Pancreas (tissue), 10 donors: ENCODE data around the gene CIAO2A. TPM values are rescaled to one million over a fixed set of nuclear protein-coding genes. Genes with fewer than 3 reads are reported as not detected.

ENCODE experiments used
- ATAC-seq, 4 donors: fragments of 200-7000 bp; cut with Tn5 transposase; one replicate each; pipeline versions ENCODE4 v1.8.0 to v1.9.1; 2020; ENCODE audit warnings: mild to moderate bottlenecking in 4 of 4, moderate library complexity in 4 of 4
- DNase-seq, 6 donors: peaks; one replicate each; pipeline ENCODE4 v3.0.0-alpha.2; 2020
- FAIRE-seq: peaks from 2 replicates; lab custom pipeline; 2012; peaks lifted over from hg19 to GRCh38; lab: Jason Lieb, UNC
- H3K27ac ChIP-seq, 4 donors: fragments of 200-600 bp; sonication (generic); 1 replicate in 3 of 4; 2 replicates in 1 of 4; pipeline versions ENCODE4 v1.5.0 to v1.8.0; 2020
- H3K27me3 ChIP-seq, 4 donors: fragments of 200-600 bp; one replicate each; pipeline ENCODE4 v1.8.0; 2021
- H3K36me3 ChIP-seq, 3 donors: fragments of 200-600 bp; sonication (generic) in 1 of 3; one replicate each; pipeline versions ENCODE4 v1.5.0 to v1.8.0; 2020 to 2021
- H3K4me1 ChIP-seq, 3 donors: fragments of 200-600 bp; one replicate each; pipeline ENCODE4 v1.8.0; 2021
- H3K4me3 ChIP-seq, 4 donors: fragments of 200-600 bp; sonication (generic) in 2 of 4; one replicate each; pipeline versions ENCODE4 v1.5.0 to v1.8.0; 2020 to 2021
- H3K9me3 ChIP-seq, 4 donors: fragments of 200-600 bp; one replicate each; pipeline ENCODE4 v1.8.0; 2021
- CTCF ChIP-seq, 4 donors: fragments of 200-600 bp; sonication (generic) in 3 of 4; IDR thresholded peaks; one replicate each; pipeline versions ENCODE4 v1.5.0 to v1.8.0; 2021; ENCODE audit warnings: antibody characterized with exemption in 4 of 4
- WGBS, 2 donors: extraction: QIAGEN DNeasy Blood & Tissue Kit; methylation state at CpG; one replicate each; pipeline ENCODE4 v1.1.7; 2013; 5-methylcytosine and 5-hydroxymethylcytosine counted together
- intact Hi-C, 3 donors: fragments of 100-400 bp; cut with DNase I; formaldehyde crosslinking; loops; one replicate each; pipeline versions ENCODE4 v1.11.1 to v1.14.2; 2022
- polyA plus RNA-seq, 2 donors: library from polyadenylated mRNA; stranded (reverse); fragments of 200-250 nt; gene quantifications; one replicate each; pipeline ENCODE4 v1.2.3, GENCODE V29; 2013
- total RNA-seq, 6 donors: library from RNA; stranded (reverse); fragmentation: NEBNext Ultra II Directional in 4 of 6; extraction: Animal tissue kit (Norgen Biotek cat#: 25700) in 4 of 6; gene quantifications; one replicate each; pipeline versions ENCODE4 v1.2.1 to v1.2.4, GENCODE V29; 2021 to 2023
- donor health status: healthy with polysubstance abuse.
- donor health status: DM: no; HTN: no; CAD: no; lungs with moderate emphysema.
- donor health status: DM: no; HTN: no; CAD: no.
- donor health status: control.
- donor health status: control.
- donor health status: Bipolar disorder and iron deficiency.
- donor health status: DM: yes; HTN: yes; CAD: no.
- donor health status: DM: no; HTN: no; CAD: no.
- donor health status: DM: no; HTN: no; CAD: no.
- donor health status: DM: yes; HTN: yes; CAD: no.

CIAO2A gene
- total and polyA plus RNA-seq, 8 donors, result 16.0 to 61.2 (median 31.6) TPM

DNA sequence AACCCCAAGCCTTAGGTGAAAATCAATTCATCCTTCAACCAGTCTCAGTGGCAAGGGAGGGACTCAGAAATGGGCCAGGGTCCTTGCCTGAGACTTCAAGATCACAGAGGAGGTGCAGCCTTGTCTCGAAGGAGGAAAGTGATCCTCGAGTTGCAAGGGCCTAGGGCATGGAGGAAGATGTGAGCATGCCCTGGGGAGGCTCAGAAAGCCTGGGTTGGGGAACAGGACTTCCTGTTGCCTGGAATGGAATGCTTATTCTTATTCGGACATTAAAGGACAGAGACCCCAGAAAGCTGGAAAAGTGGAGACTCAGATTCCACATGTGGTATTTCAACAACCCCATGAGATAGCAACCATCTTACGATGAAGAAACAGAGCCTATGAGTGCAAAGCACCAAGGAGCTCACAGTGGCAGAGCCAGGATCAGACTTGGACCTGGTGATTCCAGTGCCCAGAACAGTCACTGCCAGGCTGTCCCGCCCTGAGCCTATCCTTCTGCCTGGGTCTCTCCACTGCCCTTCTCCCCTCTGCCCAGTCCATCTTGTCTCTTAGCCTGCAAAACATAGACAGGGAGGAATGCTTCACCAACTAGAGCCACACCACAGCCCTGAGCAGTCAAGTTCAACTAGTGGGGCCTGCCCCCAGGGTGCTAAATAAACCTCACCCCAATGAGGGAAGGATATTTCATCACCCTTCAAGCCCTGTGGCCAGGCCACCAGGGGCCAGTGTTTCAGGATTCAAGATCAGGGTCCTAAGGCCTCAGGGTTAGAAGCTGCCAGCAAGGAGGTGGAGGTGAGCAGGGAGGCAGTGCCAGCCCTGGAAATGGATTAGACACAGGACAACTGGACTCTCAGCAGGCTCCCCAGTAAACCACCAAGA, 69.2 kb downstream of the CIAO2A start:
- no peak for DNase-seq
- H3K4me3 ChIP-seq, result no peak overlapping the region
- no peak for FAIRE-seq
- TF ChIP-seq CTCF (IDR thresholded peaks at IDR 0.05), result no peak
- intact Hi-C loops, result no loop called here
- no peak for ATAC-seq
- no peak overlapping the region for H3K27ac ChIP-seq
- H3K9me3 ChIP-seq, result no peaks in the 10 kb centered on the region
- H3K4me1 ChIP-seq, result peaks cover 9 to 11% (median 11%) of the 10 kb centered on the region in 3 donors
- 70 to 75% methylated on average over 5 of the region's 5 CpGs for WGBS, 2 donors
- no peaks in the 10 kb centered on the region for H3K36me3 ChIP-seq
- H3K27me3 ChIP-seq, result no peaks in the 10 kb centered on the region

GRCh38 chr15:64023220-64023619, 70.4 kb downstream of the CIAO2A start:
- no peak for TF ChIP-seq CTCF (IDR thresholded peaks at IDR 0.05)
- no peaks in the 10 kb centered on the region for H3K27me3 ChIP-seq
- ATAC-seq, result no peak
- H3K4me3 ChIP-seq, result no peak overlapping the region
- intact Hi-C loops, result no loop called here
- H3K4me1 ChIP-seq, result peaks cover 12 to 19% (median 14%) of the 10 kb centered on the region in 3 donors
- no peaks in the 10 kb centered on the region for H3K9me3 ChIP-seq
- WGBS, 2 donors, result 63 to 86% methylated on average over 1 of the region's 1 CpG
- no peak for DNase-seq
- no peaks in the 10 kb centered on the region for H3K36me3 ChIP-seq
- no peak for FAIRE-seq
- no peak overlapping the region for H3K27ac ChIP-seq

GRCh38 chr15:64022571-64022970, 71.1 kb downstream of the CIAO2A start:
- no peak overlapping the region for H3K4me3 ChIP-seq
- FAIRE-seq (no peak), DNase-seq (no peak), ATAC-seq (no peak)
- WGBS, 2 donors, result 96 to 98% methylated on average over 6 of the region's 6 CpGs
- H3K9me3 ChIP-seq, result no peaks in the 10 kb centered on the region
- no peak for TF ChIP-seq CTCF (IDR thresholded peaks at IDR 0.05)
- intact Hi-C loops, result no loop called here
- H3K27ac ChIP-seq, result no peak overlapping the region
- peaks cover 12 to 18% (median 14%) of the 10 kb centered on the region in 3 donors for H3K4me1 ChIP-seq
- no peaks in the 10 kb centered on the region for H3K36me3 ChIP-seq
- H3K27me3 ChIP-seq, result no peaks in the 10 kb centered on the region

Other genes with a start within 250 kb of the CIAO2A start
- gene DAPK2, start 47.4 kb downstream of the CIAO2A start, total RNA-seq, result 1 to 10 TPM; 2.1 to 8.0 (median 5.0) TPM
- gene DAPK2, start 47.4 kb downstream of the CIAO2A start, polyA plus RNA-seq, result 1 to 10 TPM; 4.9 to 6.0 TPM
- gene SNX1, start 2.1 kb upstream of the CIAO2A start, total RNA-seq, result 10 to 100 TPM; 41.3 to 82.4 (median 49.5) TPM
- 10 to 100 TPM; 32.9 to 36.6 TPM for gene SNX1, start 2.1 kb upstream of the CIAO2A start, polyA plus RNA-seq
- 1 to 10 TPM in 3 of 6 donors, under 1 TPM in 3; 0.51 to 3.5 (median 1.0) TPM for gene SNX22, start 57.9 kb upstream of the CIAO2A start, total RNA-seq
- gene SNX22, start 57.9 kb upstream of the CIAO2A start, polyA plus RNA-seq, result 1 to 10 TPM; 1.4 to 4.0 TPM
- gene PPIB, start 69.2 kb upstream of the CIAO2A start, total RNA-seq, result 100 to 1,000 TPM; 230 to 367 (median 349) TPM
- gene PPIB, start 69.2 kb upstream of the CIAO2A start, polyA plus RNA-seq, result 100 to 1,000 TPM; 432 to 576 TPM